Glutamatergic neuron (in vitro differentiated cells): ENCODE results near the gene SEC14L2. TPM values are rescaled to one million over a fixed set of nuclear protein-coding genes. Genes with fewer than 3 reads are reported as not detected.

Experiments used
- DNase-seq: peaks from one replicate; pipeline ENCODE4 v3.0.0; 2022
- H3K27ac Mint-ChIP-seq: one replicate; pipeline ENCODE4 v1.8.0; 2020; ENCODE audit warnings: mild to moderate bottlenecking, mixed read lengths, inconsistent platforms; ENCODE audit not compliant: unreplicated experiment
- H3K27me3 Mint-ChIP-seq: one replicate; pipeline ENCODE4 v1.8.0; 2020; ENCODE audit warnings: mild to moderate bottlenecking, moderate library complexity, mixed read lengths, inconsistent platforms; ENCODE audit not compliant: unreplicated experiment
- H3K36me3 Mint-ChIP-seq: one replicate; pipeline ENCODE4 v1.8.0; 2020; ENCODE audit warnings: mild to moderate bottlenecking, mixed read lengths, inconsistent platforms; ENCODE audit not compliant: unreplicated experiment
- H3K4me1 Mint-ChIP-seq: one replicate; pipeline ENCODE4 v1.8.0; 2020; ENCODE audit warnings: mild to moderate bottlenecking, low read depth, mixed read lengths, inconsistent platforms; ENCODE audit not compliant: unreplicated experiment
- H3K4me3 Mint-ChIP-seq: one replicate; pipeline ENCODE4 v1.8.0; 2020; ENCODE audit warnings: mild to moderate bottlenecking, mixed read lengths, inconsistent platforms; ENCODE audit not compliant: unreplicated experiment
- H3K9me3 Mint-ChIP-seq: one replicate; pipeline ENCODE4 v1.8.0; 2020; ENCODE audit warnings: mild to moderate bottlenecking, moderate library complexity, mixed read lengths, inconsistent platforms; ENCODE audit not compliant: unreplicated experiment
- total RNA-seq: library from RNA; stranded (reverse); fragmentation: NEBNext Ultra II Directional; extraction: Animal tissue kit (Norgen Biotek cat#: 25700); gene quantifications from one replicate; pipeline ENCODE4 v1.2.1, GENCODE V29; 2021; ENCODE audit not compliant: unreplicated experiment
- TF ChIP-seq, protein P1 (sequence below): fragments of 200-600 bp; sonication (generic); IDR thresholded peaks from one replicate; pipeline ENCODE4 v1.5.0; 2021; ENCODE audit not compliant: partially characterized antibody, unreplicated experiment

The SEC14L2 gene
- total RNA-seq, 1 donor from 2014 or later = 0.76 TPM

DNA sequence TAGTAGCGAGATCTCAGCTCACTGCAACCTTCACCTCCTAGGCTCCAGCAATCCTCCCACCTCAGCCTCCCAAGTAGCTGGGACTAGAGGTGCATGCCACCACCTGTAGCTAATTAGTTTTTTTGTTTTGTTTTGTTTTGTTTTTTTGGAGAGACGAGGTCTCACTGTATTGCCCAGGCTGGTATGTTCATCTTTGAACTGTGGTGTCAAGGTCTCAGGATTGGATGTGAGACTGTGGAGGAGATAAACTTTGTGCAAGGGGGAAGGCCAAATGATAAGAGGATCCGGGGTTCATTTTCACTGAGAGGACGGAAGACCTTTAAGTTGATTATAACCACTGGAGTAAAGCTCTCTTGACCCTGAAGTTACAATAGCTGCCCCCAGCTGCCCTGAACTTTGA lies 8.9 kb downstream of the SEC14L2 start:
- no peaks in the 10 kb centered on the region for H3K27me3 Mint-ChIP-seq
- H3K4me3 Mint-ChIP-seq = no peak overlapping the region
- TF ChIP-seq, protein P1, sequence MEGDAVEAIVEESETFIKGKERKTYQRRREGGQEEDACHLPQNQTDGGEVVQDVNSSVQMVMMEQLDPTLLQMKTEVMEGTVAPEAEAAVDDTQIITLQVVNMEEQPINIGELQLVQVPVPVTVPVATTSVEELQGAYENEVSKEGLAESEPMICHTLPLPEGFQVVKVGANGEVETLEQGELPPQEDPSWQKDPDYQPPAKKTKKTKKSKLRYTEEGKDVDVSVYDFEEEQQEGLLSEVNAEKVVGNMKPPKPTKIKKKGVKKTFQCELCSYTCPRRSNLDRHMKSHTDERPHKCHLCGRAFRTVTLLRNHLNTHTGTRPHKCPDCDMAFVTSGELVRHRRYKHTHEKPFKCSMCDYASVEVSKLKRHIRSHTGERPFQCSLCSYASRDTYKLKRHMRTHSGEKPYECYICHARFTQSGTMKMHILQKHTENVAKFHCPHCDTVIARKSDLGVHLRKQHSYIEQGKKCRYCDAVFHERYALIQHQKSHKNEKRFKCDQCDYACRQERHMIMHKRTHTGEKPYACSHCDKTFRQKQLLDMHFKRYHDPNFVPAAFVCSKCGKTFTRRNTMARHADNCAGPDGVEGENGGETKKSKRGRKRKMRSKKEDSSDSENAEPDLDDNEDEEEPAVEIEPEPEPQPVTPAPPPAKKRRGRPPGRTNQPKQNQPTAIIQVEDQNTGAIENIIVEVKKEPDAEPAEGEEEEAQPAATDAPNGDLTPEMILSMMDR = no peak
- no peaks in the 10 kb centered on the region for H3K4me1 Mint-ChIP-seq
- DNase-seq = no peak
- H3K36me3 Mint-ChIP-seq = no peaks in the 10 kb centered on the region
- H3K27ac Mint-ChIP-seq = no peak overlapping the region
- H3K9me3 Mint-ChIP-seq = no peaks in the 10 kb centered on the region

DNA sequence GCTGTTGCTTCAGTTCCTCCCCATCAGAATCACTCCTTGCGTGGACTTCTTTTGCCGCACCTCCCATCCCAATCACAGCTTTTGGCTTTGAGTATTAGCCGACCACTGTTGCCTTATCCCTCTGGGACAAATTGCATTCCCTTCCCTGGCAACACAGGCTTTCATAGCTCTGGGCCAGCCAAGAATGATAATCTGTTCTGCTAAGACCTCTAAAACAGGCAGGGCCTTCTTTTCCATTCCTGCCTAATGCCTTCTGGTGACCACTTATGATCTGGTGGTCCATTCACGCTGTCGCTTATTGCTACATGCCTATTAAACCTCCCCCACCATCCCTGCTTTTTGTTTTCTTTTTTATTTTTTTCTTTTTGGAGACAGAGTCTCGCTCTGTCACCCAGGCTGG lies 9.6 kb downstream of the SEC14L2 start:
- no peak overlapping the region for H3K4me3 Mint-ChIP-seq
- H3K9me3 Mint-ChIP-seq = no peaks in the 10 kb centered on the region
- DNase-seq = no peak
- H3K4me1 Mint-ChIP-seq = no peaks in the 10 kb centered on the region
- H3K27ac Mint-ChIP-seq = no peak overlapping the region
- no peaks in the 10 kb centered on the region for H3K36me3 Mint-ChIP-seq
- TF ChIP-seq, protein P1 = no peak
- H3K27me3 Mint-ChIP-seq = no peaks in the 10 kb centered on the region

DNA sequence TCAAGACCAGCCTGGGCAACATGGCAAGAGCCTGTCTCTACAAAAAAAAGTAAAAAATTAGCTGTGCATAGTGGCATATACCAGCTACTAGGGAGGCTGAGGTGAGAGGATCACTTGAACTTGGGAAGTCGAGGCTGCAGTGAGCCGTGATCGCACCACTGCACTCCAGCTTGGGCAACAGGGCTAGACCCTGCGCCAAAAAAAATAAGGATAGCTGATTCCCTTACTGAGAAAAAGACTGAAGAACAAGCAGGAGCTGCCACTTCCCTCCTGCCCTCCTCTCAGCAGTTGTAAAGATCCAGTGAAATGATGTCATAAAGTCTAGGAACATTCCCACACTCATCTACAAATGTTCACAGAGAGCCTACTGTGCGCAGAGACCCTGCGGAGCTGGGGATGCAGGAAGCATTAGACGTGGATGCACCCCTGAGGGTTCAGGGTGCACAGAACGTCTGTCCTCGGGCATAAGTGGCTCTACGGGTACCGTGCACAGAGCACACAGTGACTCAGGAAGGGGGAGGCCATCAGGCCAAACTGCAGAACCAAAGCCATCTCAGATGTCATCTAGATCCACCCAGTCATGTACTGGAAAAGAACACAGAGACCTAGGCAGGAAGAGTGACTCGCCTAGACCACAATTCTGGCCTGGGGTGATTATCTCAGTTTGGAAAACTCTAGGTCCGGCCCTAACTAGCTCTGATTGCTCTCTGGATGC lies 11.7 kb downstream of the SEC14L2 start:
- Mint-ChIP-seq H3K4me3 (no peak overlapping the region), H3K9me3 (no peaks in the 10 kb centered on the region), H3K36me3 (no peaks in the 10 kb centered on the region), H3K27ac (no peak overlapping the region), H3K4me1 (no peaks in the 10 kb centered on the region), H3K27me3 (no peaks in the 10 kb centered on the region)
- DNase-seq = no peak
- TF ChIP-seq, protein P1 = no peak

DNA sequence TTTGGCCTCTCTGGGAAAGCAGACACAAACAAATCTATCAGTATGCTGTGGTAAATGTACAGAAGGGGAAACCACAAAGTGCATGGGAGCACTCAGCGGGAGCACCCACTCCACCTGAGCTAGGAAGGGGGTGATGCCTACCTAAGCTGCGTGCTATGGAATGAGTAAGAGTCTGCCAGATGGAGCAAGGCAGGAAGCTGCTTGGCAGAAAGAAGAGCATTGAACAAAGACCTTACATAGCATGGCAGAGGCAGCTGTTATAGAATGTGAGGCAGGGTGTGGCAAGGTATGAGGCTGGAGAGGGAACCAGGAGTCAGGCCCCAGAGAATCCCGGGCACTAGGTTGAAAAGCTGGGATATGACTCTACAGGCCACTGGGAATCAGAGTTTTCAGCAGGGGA lies 15.0 kb downstream of the SEC14L2 start:
- TF ChIP-seq, protein P1 = no peak
- DNase-seq = no peak
- no peak overlapping the region for H3K27ac Mint-ChIP-seq

DNA sequence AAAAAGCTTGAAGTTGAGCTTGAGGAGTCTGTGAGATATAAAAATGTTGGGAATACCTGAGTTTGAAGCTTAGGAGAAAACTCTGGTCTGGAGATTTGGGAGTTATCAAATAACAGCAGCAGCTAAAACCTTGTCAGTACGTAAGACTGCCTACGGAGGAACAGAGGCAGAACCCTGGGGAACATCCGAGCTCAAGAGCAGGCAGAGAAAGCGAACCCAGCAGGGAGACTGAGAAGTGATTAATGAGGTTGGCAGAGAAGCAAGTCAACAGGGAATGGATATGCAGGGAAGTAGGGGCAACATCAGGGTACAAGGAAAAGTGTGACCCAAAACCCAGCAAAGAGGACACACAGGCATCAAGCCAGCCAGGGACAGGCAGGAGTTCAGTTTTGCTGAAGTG lies 16.2 kb downstream of the SEC14L2 start:
- TF ChIP-seq, protein P1 = no peak

More for the DNA sequence above, 15.0 kb downstream of the SEC14L2 start:
- H3K27me3 Mint-ChIP-seq = no peaks in the 10 kb centered on the region
- no peaks in the 10 kb centered on the region for H3K4me1 Mint-ChIP-seq
- H3K4me3 Mint-ChIP-seq = no peak overlapping the region
- no peaks in the 10 kb centered on the region for H3K9me3 Mint-ChIP-seq
- no peaks in the 10 kb centered on the region for H3K36me3 Mint-ChIP-seq

More for the DNA sequence above, 16.2 kb downstream of the SEC14L2 start:
- Mint-ChIP-seq H3K4me3 (no peak overlapping the region), H3K9me3 (no peaks in the 10 kb centered on the region), H3K27me3 (no peaks in the 10 kb centered on the region), H3K27ac (no peak overlapping the region), H3K4me1 (no peaks in the 10 kb centered on the region), H3K36me3 (no peaks in the 10 kb centered on the region)
- DNase-seq = no peak
